HG03039 (cell line): Measurements from ENCODE around the gene ZSCAN30.
"Not testable (repeated sequence)": the region's sequence is repeated elsewhere in the genome, so short reads cannot be mapped to it uniquely, and the experiment has no call there.

Source experiments
- ATAC-seq: cut with Tn5 transposase; IDR thresholded peaks from one replicate; pipeline ENCODE4 v1.9.1; 2021; ENCODE audit warnings: mild to moderate bottlenecking, moderate library complexity; ENCODE audit not compliant: unreplicated experiment

Gene ZSCAN30

GRCh38 chr18:35239314-35239713 lies 50.7 kb downstream of the ZSCAN30 start:
- no peak for ATAC-seq

GRCh38 chr18:35236571-35237363 lies 53.3 kb downstream of the ZSCAN30 start:
- ATAC-seq: no peak

- ATAC-seq: peak; percentile 91
Measured at GRCh38 chr18:35231052-35231451, 59.0 kb downstream of the ZSCAN30 start.

- no peak for ATAC-seq
Measured at GRCh38 chr18:35227254-35227653, 62.8 kb downstream of the ZSCAN30 start.

- no peak for ATAC-seq
Measured at GRCh38 chr18:35223797-35224196, 66.2 kb downstream of the ZSCAN30 start.

- ATAC-seq: no peak
Measured at GRCh38 chr18:35220424-35220823, 69.6 kb downstream of the ZSCAN30 start.

- not testable (repeated sequence) for ATAC-seq
Measured at GRCh38 chr18:35219331-35219730, 70.7 kb downstream of the ZSCAN30 start.

- ATAC-seq: not testable (repeated sequence)
Measured at GRCh38 chr18:35216611-35217010, 73.4 kb downstream of the ZSCAN30 start.

- ATAC-seq: no peak
Measured at GRCh38 chr18:35215026-35215425, 75.0 kb downstream of the ZSCAN30 start.

- not testable (repeated sequence) for ATAC-seq
Measured at GRCh38 chr18:35205746-35206458, 84.1 kb downstream of the ZSCAN30 start.

GRCh38 chr18:35205199-35205712 lies 84.8 kb downstream of the ZSCAN30 start:
- no peak for ATAC-seq

GRCh38 chr18:35203067-35203466 lies 87.0 kb downstream of the ZSCAN30 start:
- no peak for ATAC-seq

GRCh38 chr18:35201256-35201931 lies 88.6 kb downstream of the ZSCAN30 start:
- no peak for ATAC-seq
